SW 1271 (cell line): ENCODE data around the gene DDOST.

Experiments
- DNase-seq, 2 experiments: peaks; one replicate each; lab custom pipeline; 2025; lab: John Stamatoyannopoulos, UW

The DDOST gene

GRCh38 chr1:20661207-20662109 lies at the start of gene DDOST:
TSS of gene DDOST (minus strand) at chr1:20661369. CDS start at chr1:20661350, 19 bp downstream.
- DNase-seq, result peak; percentile 89 to 95

- DNase-seq, result no peak
These were observed 49.5 kb upstream of the DDOST start for GRCh38 chr1:20710469-20711284.

GRCh38 chr1:20709868-20710267 lies 48.7 kb upstream of the DDOST start:
- DNase-seq, result no peak

DNA sequence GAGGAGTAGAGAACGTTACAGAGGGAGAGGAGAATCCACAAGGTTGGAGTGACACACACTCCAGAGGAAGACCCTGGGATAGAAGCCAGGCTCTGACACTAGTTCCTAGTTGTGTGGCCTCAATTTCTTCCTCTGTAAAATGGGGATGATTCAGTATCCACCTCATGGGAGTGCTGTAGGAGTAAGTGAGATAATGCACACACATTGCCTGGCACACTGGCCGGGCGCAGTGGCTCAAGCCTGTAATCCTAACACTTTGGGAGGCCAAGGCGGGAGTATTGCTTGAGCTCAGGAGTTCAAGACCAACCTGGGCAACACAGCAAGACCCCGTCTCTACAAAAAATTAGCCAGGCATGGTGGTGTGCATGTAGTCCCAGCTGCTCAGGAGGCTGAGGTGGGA lies 47.7 kb upstream of the DDOST start:
- DNase-seq, result no peak

DNA sequence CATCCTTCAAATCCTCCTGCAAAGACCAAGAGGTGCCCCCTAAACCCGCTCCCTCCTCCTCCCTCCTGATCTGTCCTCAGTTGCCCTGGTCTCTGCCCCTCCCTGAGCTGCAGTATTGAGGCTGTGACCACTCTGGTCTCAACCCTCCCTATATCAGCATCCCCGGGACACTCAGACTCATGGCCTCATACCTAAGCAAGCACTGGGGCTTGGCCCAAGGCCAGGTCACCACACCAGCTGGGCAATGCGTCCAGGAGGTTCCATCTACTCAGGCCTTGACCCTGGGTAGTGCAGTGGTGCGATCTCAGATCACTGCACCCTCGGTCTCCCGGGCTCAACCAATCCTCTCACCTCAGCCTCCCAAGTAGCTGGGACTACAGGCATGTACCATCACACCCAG lies 46.9 kb upstream of the DDOST start:
- no peak for DNase-seq

DNA sequence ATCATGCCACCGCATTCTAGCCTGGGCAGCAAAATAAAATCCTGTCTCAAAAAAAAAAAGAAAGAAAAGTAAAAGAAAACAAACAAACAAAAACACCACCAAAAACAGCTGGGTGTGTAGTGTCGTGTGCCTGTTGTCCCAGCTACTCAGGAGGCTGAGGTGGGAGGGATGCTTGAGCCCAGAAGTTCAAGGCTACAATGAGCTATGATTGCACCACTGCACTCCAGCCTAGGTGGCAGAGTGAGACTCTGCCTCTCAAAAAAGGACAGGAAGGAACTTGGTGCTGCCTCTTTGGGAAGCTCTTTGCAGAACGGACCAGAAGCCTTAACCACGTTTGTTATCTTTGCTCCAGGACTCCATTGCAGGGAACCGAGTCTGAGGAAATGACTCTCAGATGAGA lies 45.7 kb upstream of the DDOST start:
- DNase-seq, result no peak

DNA sequence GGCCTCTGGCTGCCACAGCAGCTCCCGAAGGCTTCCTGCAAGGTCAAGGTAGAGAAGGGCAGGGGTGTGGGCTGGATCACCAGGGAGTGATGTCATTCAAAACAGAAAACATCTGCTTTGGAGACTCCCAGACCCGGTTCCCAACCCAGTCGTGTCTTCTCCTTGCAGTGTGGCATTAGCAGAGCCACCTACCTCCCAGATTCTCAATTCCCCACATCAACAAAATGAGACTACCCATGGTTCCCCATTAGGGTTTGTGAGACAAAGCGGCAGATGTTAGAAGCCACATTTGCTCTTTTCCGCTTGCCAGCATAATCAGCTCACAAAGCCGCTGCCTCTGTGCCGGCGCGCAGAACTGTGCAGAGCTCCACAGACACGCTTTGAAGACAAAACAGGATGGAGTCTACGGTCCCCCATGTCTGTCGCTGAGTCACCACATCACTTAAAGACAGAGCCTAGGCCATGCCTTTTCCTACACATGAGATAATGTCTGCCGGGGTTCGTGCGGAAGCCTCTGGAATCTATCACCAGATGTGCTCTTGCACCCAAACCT lies 44.1 kb upstream of the DDOST start:
- no peak for DNase-seq

DNA sequence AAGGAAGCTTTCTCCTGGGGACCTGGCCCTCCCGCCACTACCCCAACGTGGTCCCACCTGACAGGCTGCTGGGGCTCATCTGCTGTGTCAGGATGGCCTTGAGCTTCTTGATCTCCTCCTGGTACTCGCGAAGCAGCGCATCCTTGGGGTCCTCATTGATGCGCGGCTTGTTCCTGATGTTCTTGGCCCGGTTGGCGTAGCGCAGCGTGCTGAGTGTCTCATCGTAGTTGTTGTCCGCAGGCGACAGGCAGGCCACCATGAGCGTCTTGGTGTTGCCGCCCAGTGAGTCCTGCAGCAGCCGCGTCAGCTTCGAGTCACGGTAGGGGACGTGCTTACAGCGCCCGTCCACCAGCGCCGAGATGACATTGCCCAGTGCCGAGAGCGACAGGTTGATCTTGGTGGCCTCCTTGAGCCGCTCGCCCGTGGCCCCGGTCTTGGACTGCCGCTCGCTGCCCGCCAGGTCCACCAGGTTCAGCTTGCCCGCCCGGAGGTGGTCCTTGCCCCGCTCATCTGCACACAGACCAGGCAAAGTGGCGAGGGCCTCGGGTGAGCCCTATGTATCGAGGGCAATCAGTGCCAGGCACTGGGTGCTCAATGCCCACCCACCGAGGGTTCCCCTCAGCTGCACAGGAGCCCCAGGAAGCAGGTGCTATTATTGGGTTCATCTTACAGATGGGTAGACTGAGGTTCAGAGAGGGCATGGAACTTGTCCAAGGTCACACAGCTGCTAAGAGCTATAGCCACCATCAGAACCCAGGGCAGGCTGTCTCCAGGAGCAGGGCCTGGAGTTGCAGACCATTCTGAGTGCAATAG lies 43.4 kb upstream of the DDOST start:
- no peak for DNase-seq

GRCh38 chr1:20703124-20703756 lies 42.1 kb upstream of the DDOST start:
- DNase-seq, result no peak

GRCh38 chr1:20702416-20702815 lies 41.2 kb upstream of the DDOST start:
- DNase-seq, result no peak

- DNase-seq, result no peak
These were observed 40.7 kb upstream of the DDOST start for GRCh38 chr1:20701847-20702246.

DNA sequence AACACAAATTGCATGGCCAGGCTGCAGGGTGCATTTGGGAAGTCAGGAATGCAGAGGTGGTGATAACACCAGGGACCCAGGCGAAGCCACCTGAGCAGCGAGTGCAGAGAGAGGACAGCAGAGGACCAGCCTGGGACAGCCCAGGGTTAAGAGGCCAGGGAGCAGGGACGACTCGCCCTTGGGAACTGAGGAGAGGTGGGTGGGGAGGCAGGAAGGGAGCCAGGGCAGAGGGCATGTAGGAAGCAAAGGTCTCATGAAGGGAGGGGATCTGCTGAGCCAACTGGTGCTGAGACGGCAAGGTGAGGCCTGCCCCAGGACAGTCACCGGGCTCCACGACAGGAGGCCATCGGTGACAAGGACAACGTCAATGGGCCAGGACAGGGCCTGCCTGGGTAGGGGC lies 40.3 kb upstream of the DDOST start:
- no peak for DNase-seq

GRCh38 chr1:20700636-20701215 lies 39.6 kb upstream of the DDOST start:
- no peak for DNase-seq

- DNase-seq, result no peak
These were observed 38.4 kb upstream of the DDOST start for GRCh38 chr1:20699558-20699957.

DNA sequence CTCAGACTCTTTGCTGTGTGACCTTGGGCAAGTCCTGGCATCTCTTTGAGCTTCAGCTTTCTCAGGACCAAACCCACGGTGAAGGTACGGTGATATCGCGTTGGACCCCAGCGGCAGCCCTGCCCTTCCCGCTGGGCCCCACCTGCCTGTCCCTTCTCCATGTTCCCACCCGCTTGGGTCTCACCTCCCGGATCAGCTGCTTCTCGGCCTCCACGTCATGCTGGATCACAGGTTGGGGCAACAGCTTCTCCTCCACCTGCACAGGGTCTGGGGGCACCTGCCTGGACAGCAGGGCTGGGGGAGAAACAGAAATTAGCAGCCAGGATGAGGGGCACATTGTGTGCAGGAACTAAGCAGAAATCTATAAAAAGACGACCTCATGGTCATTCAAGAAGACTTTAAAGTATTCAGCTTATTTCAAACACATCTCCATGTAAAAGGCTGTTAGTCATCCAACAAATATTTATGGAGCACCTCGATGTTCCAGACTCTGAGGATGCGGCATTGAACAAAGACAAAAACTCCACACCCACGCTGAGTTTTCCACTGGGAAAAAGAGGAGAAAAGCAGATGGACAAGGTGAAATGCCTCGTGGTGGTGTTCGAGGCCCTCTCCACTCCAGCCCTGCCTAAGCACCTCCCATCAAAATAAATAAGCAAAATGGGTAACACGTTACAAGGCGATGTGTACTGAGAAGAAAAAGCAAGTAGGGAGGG lies 37.2 kb upstream of the DDOST start:
- no peak for DNase-seq

DNA sequence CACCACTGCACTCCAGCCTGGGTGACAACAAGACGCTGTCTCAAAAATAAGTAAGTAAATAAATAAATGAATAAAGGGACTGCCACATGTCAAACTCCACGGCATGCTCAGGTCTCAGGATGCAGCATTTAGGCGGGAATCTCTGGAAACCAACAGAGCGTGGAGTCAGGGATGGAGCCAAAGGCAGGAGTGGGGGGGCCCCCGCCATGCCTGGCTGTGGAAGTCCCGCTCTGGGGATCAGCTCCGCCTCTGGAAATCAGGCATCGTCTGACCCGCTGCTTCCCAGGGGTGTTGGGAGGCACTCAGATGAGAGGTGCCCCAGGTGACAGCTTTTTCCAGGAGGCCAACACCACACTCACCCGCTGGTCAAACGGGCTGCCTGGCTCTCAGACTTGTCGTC lies 36.4 kb upstream of the DDOST start:
- DNase-seq, result no peak

DNA sequence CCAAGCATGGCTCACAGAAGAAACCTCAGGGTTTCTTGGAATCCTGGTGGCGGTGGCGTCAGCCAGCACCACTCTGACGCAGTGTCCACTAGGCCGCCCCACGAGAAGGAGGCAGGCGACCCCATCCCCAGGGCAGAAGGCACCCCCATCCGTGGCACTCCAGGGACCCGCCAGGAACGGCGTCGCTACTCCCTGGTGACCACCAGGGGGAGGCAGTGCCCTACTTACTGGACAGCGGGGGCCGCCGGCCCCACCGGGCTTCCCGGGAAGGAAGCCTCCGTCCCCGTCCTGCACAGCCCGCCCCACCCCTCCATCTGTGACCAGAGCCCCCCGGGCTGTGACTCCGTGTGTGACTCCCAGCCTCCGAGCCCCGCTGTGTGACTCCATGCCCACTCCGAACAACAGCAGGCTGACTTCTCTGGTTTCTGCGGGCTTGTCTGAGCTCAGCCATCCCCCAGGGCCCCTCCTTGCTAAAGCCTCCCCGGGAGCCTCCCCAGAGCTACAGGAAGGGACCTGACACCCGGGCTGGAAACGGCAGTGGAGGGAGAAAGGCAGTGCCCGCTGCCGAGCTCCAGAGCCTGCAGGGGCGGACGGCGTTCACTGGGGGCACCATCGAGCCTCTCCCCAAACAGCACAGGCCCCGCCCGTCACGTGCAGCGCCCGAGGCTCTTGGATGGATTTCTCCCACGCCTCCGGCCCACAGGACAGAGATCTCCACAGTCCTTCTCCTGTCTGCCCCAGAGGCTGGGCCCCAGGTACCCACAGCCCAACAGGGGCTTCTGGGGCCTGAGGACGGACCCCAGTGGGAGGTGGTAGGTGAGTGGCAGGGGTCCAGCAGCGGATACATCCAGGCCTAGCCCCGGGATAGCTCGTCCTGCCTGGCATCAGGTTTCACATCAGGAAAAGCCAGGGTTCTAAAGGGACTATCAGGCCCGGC lies 35.5 kb upstream of the DDOST start:
- peak; percentile 53 to 60 for DNase-seq

- DNase-seq, result no peak
These were observed 34.3 kb upstream of the DDOST start for GRCh38 chr1:20695515-20695914.

- DNase-seq, result no peak
These were observed 32.5 kb upstream of the DDOST start for GRCh38 chr1:20693623-20694022.
